PFSK-1 (cell line): ENCODE results near the gene RAPGEF2.

Experiments
- FOXP2 ChIP-seq: optimal IDR thresholded peaks from 2 replicates; pipeline ENCODE3; 2011; ENCODE audit warnings: borderline replicate concordance, control low read depth, inconsistent platforms; ENCODE audit not compliant: insufficient read depth; ENCODE audit errors: extremely low read length, extremely low read depth
- POLR2AphosphoS5 ChIP-seq: IDR thresholded peaks from 2 replicates; pipeline ENCODE4 v1.6.1; 2012; ENCODE audit warnings: low read depth, mild to moderate bottlenecking, control low read depth, low read length, moderate library complexity
- SIN3A ChIP-seq: IDR thresholded peaks from 2 replicates; pipeline ENCODE4 v1.6.1; 2012; ENCODE audit warnings: mild to moderate bottlenecking, low read length, moderate library complexity, borderline replicate concordance; ENCODE audit not compliant: insufficient read depth
- TAF1 ChIP-seq: IDR thresholded peaks from 2 replicates; pipeline ENCODE4 v1.6.1; 2012; ENCODE audit warnings: low read length, control low read depth, borderline replicate concordance; ENCODE audit not compliant: insufficient read depth
- TF ChIP-seq, protein P1 (sequence below), 2 experiments: IDR thresholded peaks; 2 replicates each; pipeline versions ENCODE4 v1.6.1 to v1.8.0; 2011 to 2012; ENCODE audit warnings: low read depth in 2 of 2, low read length in 2 of 2, control low read depth in 1 of 2, inconsistent platforms in 1 of 2, mild to moderate bottlenecking in 1 of 2, moderate library complexity in 1 of 2; ENCODE audit not compliant: insufficient read depth in 1 of 2

GRCh38 chr4:159305129-159305528, 202.2 kb downstream of the RAPGEF2 start:
- TF ChIP-seq SIN3A (no peak), POLR2AphosphoS5 (no peak), TAF1 (no peak), FOXP2 (no peak)
- TF ChIP-seq, protein P1, sequence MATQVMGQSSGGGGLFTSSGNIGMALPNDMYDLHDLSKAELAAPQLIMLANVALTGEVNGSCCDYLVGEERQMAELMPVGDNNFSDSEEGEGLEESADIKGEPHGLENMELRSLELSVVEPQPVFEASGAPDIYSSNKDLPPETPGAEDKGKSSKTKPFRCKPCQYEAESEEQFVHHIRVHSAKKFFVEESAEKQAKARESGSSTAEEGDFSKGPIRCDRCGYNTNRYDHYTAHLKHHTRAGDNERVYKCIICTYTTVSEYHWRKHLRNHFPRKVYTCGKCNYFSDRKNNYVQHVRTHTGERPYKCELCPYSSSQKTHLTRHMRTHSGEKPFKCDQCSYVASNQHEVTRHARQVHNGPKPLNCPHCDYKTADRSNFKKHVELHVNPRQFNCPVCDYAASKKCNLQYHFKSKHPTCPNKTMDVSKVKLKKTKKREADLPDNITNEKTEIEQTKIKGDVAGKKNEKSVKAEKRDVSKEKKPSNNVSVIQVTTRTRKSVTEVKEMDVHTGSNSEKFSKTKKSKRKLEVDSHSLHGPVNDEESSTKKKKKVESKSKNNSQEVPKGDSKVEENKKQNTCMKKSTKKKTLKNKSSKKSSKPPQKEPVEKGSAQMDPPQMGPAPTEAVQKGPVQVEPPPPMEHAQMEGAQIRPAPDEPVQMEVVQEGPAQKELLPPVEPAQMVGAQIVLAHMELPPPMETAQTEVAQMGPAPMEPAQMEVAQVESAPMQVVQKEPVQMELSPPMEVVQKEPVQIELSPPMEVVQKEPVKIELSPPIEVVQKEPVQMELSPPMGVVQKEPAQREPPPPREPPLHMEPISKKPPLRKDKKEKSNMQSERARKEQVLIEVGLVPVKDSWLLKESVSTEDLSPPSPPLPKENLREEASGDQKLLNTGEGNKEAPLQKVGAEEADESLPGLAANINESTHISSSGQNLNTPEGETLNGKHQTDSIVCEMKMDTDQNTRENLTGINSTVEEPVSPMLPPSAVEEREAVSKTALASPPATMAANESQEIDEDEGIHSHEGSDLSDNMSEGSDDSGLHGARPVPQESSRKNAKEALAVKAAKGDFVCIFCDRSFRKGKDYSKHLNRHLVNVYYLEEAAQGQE (IDR thresholded peaks at IDR 0.05; ENCODE audit: insufficient read depth in 1 of 2, low read depth in 2 of 2, low read length in 2 of 2) = no peak
